HL-60/S4 treated with phorbol 12-myristate 13-acetate at 8.2 ng/mL for 4 days and 3 days (cell line): ENCODE measurements around the gene EYA4.
"Not testable (repeated sequence)": the region's sequence is repeated elsewhere in the genome, so short reads cannot be mapped to it uniquely, and the experiment has no call there.

Experiments used
- in situ Hi-C: fragments of 300-500 bp; cut with MboI; formaldehyde crosslinking; loops from 2 replicates; pipeline ENCODE4 v1.15.0; 2022; ENCODE audit warnings: low sequenced_read_pairs

The EYA4 gene

DNA sequence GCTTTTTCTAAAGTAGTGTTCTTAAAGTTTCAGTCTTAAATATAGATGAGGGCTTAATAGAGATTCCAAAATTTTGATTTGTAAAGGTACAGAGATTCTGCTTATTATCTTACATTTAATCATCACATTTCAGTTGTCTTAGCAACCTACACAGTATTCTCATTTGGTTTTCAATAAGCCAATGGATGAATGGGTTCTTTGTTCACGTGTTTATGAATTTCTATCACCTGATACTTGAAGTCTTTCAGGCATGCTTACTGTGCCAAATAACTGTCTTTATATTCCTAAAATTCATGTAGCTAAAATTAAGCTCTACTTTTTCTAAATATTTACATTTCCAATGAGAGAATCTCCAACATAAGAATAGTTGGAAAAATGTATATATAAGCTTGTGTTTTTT, 152.7 kb downstream of the EYA4 start:
- in situ Hi-C loops, result no loop called here

GRCh38 chr6:133394630-133395029, 153.5 kb downstream of the EYA4 start:
- in situ Hi-C loops, result no loop called here

DNA sequence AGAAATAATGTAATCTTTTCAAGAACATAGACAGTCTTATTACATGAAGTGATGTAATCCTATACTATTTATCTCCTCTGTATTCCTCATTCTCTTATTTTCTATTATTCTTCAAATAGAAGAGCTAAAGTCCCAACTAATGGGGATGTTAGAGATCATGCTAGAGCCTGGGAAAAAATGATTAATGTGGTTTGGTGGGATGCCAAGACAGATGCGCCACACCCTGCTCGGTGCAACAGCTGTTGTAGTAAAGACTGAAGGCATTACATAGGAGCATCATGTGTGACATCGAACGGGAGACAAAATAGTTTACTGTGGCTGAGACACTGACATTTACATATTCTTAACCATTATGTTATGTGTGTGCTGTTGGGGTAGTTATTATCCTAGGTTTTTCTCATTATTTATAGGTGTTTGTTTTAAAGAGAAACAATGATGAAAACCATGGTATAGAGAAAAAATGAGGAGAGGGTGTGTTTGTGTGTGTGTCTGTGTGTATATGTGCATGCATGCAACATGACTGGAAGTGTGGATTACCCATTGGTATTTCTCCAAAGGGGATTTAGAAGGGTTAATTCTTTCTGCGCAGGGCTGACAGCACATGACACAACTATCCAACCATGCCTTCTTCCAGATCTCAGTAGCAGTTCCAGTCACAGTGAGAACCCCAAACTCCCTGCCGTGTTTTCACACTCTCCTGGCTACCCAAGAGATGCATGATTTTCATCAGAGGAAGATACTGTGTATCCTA, 155.3 kb downstream of the EYA4 start:
- in situ Hi-C loops, result no loop called here

GRCh38 chr6:133396984-133397348, 155.8 kb downstream of the EYA4 start:
- in situ Hi-C loops, result no loop called here

DNA sequence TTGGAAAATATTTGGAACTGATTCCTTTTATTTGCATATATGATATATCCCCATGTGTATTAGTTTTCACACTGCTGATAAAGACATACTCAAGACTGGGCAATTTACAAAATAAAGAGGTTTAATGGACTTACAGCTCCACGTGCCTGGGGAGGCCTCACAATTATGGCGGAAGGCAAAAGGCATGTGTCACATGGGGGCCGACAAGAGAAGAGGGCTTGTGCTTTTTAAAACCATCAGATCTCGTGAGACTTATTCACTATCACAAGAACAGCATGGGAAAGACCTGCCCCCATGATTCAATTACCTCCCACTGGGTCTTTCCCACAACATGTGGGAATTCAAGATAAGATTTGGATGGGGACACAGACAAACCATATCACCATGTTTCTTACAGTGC, 156.4 kb downstream of the EYA4 start:
- in situ Hi-C loops, result not testable (repeated sequence)

DNA sequence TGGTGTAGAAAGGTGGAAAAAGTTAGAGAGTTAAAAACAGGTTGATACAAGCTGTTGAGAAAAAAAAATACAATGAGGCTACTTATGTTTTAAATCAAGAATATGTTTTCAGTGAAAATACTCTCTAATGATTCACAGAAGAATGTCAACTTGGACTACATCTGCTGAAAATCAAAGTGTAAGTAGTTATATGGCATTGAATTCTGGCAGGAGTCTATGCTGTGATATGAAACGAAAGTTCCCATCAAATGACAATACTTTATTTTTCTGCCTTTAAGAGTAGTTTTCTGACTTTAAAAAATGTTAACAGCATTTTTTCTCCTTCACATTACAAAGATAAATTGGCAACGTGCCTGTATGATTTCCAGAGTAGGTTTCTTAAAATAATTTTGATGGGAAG, 158.3 kb downstream of the EYA4 start:
- in situ Hi-C loops, result no loop called here

DNA sequence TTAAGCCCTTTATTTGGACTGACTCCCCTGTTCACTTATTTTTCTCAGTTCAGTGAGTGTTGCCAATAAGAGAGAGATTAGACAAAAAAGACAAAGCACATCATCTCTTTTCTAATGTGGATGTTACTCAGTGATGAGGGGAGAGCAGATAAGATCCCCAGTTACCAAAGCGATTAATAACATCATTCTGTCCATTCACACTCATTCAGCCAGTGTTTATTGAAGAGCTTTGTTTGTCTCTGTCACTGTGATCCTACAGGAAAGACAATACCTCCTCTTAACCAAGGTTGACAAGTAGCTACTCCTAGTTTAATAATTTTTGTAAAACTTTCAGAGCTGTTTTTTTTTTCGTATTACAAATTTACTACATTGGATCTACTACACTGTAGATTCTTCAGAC, 163.0 kb downstream of the EYA4 start:
- in situ Hi-C loops, result no loop called here

GRCh38 chr6:133404728-133405127, 163.6 kb downstream of the EYA4 start:
- in situ Hi-C loops, result no loop called here

- in situ Hi-C loops, result no loop called here
These were observed 166.4 kb downstream of the EYA4 start for GRCh38 chr6:133407320-133408100.

GRCh38 chr6:133408132-133408531, 167.0 kb downstream of the EYA4 start:
- in situ Hi-C loops, result no loop called here

DNA sequence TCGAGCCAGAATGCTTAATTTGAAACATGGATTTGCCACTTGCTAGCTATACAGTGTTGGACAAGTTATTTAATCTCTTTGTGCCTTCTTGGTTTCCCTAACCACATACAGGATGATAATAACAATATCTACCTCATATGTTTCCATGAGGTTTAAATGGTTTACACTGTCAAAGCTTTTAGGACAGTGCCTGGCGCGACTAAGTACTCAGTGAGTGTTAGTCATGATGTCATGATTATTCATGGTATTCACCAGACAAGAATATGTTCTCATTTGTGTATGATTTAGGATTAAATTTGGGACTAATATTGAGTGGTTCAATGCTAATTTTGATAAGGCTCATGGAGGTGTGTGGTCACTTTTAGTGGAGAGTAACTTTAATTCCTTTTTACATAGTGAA, 167.4 kb downstream of the EYA4 start:
- in situ Hi-C loops, result no loop called here

- in situ Hi-C loops, result no loop called here
These were observed 169.7 kb downstream of the EYA4 start for GRCh38 chr6:133410638-133411435.

DNA sequence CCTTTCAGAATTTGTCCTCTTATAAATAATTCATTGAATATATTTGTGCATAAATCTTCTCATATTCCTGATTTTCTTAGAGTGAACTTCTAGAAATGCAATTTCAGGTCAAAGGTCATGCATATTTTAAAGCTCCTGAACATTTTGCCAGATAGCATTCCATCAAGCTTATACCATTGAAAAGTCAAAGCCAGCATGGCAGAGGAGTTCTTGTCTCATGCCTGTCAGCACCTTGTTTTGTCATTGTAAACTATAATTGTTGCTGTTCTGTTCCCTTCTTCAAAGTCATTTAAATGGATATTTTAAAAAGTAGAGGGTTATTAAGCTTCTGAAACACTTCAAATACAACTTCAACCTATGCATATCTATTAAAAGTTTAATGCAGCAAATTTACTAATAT, 170.6 kb downstream of the EYA4 start:
- in situ Hi-C loops, result no loop called here

DNA sequence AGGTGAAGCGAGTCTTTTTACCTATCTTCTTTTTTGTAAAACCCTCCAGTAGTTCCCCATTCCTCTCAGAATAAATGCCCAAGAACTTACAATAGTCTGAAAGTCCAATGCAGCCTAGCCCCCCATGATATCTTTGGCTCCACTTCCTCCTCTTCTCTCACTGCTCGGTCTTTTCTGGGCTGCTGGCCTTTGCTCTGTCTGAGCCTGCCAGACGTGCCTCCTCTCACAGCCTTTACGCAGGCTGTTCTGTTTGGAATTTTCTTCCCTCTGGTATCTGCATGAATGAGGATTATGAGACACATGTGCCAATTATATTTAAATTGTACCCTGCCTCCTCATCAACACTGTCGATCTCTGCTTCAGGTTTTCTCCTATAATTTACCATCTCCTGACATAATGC, 174.1 kb downstream of the EYA4 start:
- in situ Hi-C loops, result no loop called here

- in situ Hi-C loops, result no loop called here
These were observed 177.0 kb downstream of the EYA4 start for GRCh38 chr6:133418108-133418507.

GRCh38 chr6:133423242-133423641, 182.1 kb downstream of the EYA4 start:
- in situ Hi-C loops, result no loop called here

- in situ Hi-C loops, result no loop called here
These were observed 183.2 kb downstream of the EYA4 start for GRCh38 chr6:133424359-133424758.

- in situ Hi-C loops, result no loop called here
These were observed 184.9 kb downstream of the EYA4 start for GRCh38 chr6:133426038-133426437.

DNA sequence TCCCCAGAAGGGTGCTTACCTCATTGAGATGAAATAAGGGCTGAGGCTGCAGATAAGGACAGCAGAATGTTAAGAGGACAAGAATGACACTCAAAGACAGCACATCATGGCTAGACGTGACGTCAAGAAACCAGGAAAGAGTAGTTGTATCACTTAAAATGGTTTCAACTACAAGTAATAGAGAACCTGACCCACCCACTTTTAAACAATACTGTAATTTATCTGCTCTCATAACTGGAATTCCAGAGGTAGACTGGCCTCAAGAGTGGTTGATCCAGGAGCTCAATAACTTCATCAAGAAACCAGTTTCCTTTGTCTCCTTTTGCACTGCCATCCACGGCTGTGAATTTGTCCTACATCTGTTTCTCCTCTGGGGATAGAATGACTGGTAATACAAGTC, 187.1 kb downstream of the EYA4 start:
- in situ Hi-C loops, result no loop called here

GRCh38 chr6:133430530-133430929, 189.4 kb downstream of the EYA4 start:
- in situ Hi-C loops, result no loop called here

GRCh38 chr6:133431031-133431430, 189.9 kb downstream of the EYA4 start:
- in situ Hi-C loops, result no loop called here
